Fibroblast of skin of scalp (primary cell): ENCODE measurements around the gene ZFP36. TPM values are rescaled to one million over a fixed set of nuclear protein-coding genes. Genes with fewer than 3 reads are reported as not detected.
"Not testable (repeated sequence)": the region's sequence is repeated elsewhere in the genome, so short reads cannot be mapped to it uniquely, and the experiment has no call there.

Source experiments
- DNase-seq: peaks from one replicate; pipeline ENCODE4 v3.0.0-alpha.2; 2013
- polyA plus RNA-seq, 2 experiments: library from polyadenylated mRNA; unstranded; fragments of 120-200 nt; gene quantifications; one replicate each; pipeline ENCODE4 v1.2.1, GENCODE V29; 2013; ENCODE audit not compliant: insufficient read length in 2 of 2

ZFP36 gene
- polyA plus RNA-seq (2013, experiment 1 of 2; ENCODE audit: insufficient read length) = 19.8 TPM
- 26.0 TPM for polyA plus RNA-seq (2013, experiment 2 of 2; ENCODE audit: insufficient read length)

GRCh38 chr19:39406656-39407409 is at the start of gene ZFP36:
TSS of gene ZFP36 (plus strand) at chr19:39406847. CDS start at chr19:39406905, 58 bp downstream.
- peak; percentile 84 for DNase-seq

GRCh38 chr19:39359026-39359425 is 47.6 kb upstream of the ZFP36 start:
- no peak for DNase-seq

GRCh38 chr19:39360599-39360998 is 46.0 kb upstream of the ZFP36 start:
- DNase-seq = peak; percentile 13

GRCh38 chr19:39362682-39363657 is 43.7 kb upstream of the ZFP36 start:
- peak; percentile 56 for DNase-seq

GRCh38 chr19:39363901-39364457 is 42.7 kb upstream of the ZFP36 start:
- DNase-seq = peak; percentile 53

- DNase-seq = no peak
Measured at GRCh38 chr19:39365531-39365930, 41.1 kb upstream of the ZFP36 start.

- DNase-seq = no peak
Measured at GRCh38 chr19:39369200-39369599, 37.4 kb upstream of the ZFP36 start.

GRCh38 chr19:39370735-39371134 is 35.9 kb upstream of the ZFP36 start:
- DNase-seq = no peak

GRCh38 chr19:39372047-39372802 is 34.4 kb upstream of the ZFP36 start:
- DNase-seq = peak; percentile 97

- peak; percentile 21 for DNase-seq
Measured at GRCh38 chr19:39372941-39373340, 33.7 kb upstream of the ZFP36 start.

GRCh38 chr19:39375929-39376328 is 30.7 kb upstream of the ZFP36 start:
- DNase-seq = no peak

- no peak for DNase-seq
Measured at GRCh38 chr19:39377373-39378362, 29.0 kb upstream of the ZFP36 start.

- not testable (repeated sequence) for DNase-seq
Measured at GRCh38 chr19:39379366-39379765, 27.3 kb upstream of the ZFP36 start.

GRCh38 chr19:39379865-39380396 is 26.7 kb upstream of the ZFP36 start:
- no peak for DNase-seq

GRCh38 chr19:39380521-39381502 is 25.8 kb upstream of the ZFP36 start:
- DNase-seq = no peak

- no peak for DNase-seq
Measured at GRCh38 chr19:39381910-39382611, 24.6 kb upstream of the ZFP36 start.

GRCh38 chr19:39382991-39383828 is 23.4 kb upstream of the ZFP36 start:
- no peak for DNase-seq
